Activated CD8-positive, alpha-beta memory T cell treated with anti-CD3 and anti-CD28 coated beads for 36 hours (primary cell): ENCODE measurements around the gene FHOD3. TPM values are rescaled to one million over a fixed set of nuclear protein-coding genes. Genes with fewer than 3 reads are reported as not detected.

Source experiments
- CTCF ChIA-PET: fragments of 350-600 bp; sonication (Branson Sonifier 250); formaldehyde crosslinking; loops from one replicate; lab custom pipeline; 2021; ENCODE audit warnings: antibody characterized with exemption; lab: Charles Lee
- POLR2A ChIA-PET: fragments of 350-600 bp; sonication (Branson Sonifier 250); formaldehyde crosslinking; loops from one replicate; lab custom pipeline; 2021; ENCODE audit warnings: antibody characterized with exemption; lab: Charles Lee
- total RNA-seq, 2 experiments: library from RNA; stranded (reverse); gene quantifications; one replicate each; pipeline ENCODE4 v1.2.3, GENCODE V29; 2021

The FHOD3 gene
- total RNA-seq, 2 experiments from 2014 or later, result not detected

DNA sequence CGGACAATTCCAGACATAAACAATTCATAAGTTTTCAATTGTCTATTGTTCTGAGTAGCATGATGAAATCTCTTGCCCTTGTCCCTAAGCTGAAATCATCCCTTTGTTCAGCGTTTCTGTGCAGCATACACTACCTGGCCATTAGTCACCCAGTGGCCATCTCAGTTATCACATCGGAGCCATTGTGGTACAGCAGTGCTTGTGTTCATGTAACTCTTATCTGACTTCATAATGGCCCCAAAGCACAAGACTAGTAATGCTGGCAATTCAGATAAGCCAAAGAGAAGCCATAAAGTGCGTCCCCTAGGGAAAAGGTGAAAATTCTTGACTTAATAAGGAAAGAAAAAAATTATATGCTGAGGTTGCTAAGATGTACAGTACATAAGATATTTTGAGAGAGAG is 127.2 kb downstream of the FHOD3 start:
- ChIA-PET POLR2A (no interaction called here), CTCF (no interaction called here)

DNA sequence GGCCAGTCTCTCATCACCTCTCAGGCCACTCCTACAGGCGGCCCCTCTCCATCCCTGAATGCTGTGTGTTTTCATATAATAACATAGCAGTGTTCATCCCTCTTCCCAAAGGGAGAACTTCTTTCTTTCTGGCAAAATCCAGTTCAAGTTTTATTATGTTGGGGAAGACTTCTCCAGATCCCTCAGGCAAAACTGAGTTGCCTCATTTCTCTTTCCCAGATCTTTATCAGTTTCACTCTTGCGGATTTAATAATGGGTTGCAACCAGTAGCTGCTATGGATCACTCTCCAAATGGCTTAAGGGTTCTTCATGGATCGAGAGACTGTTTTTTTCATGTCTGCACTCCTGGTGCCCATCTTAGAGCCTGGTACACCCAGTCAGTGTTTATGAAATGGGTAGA is 129.9 kb downstream of the FHOD3 start:
- CTCF ChIA-PET, result no interaction called here
- POLR2A ChIA-PET, result no interaction called here

- ChIA-PET POLR2A (no interaction called here), CTCF (no interaction called here)
These were observed 130.3 kb downstream of the FHOD3 start for GRCh38 chr18:36427831-36428230.

- POLR2A ChIA-PET, result no interaction called here
- CTCF ChIA-PET, result no interaction called here
These were observed 131.0 kb downstream of the FHOD3 start for GRCh38 chr18:36428431-36429029.

GRCh38 chr18:36432880-36433555 is 135.5 kb downstream of the FHOD3 start:
- ChIA-PET POLR2A (no interaction called here), CTCF (no interaction called here)

DNA sequence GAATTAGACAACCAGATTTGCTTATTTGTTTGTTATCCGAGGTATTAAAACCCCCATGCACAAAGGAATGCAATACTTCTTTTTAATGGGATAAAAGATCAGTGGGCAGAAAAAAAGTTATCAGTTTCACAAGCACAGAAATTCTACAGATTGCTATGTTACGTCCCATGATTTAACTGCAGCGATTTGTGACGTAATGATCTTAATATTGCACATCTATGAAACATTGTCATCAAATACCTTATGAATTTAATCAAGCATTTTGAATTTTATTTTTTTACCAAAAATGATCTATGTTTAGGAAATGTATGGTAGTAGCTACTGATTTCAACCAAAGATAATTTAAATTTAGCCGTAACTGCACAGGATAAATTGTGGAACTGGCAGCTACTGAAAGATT is 138.9 kb downstream of the FHOD3 start:
- POLR2A ChIA-PET, result no interaction called here
- CTCF ChIA-PET, result no interaction called here

GRCh38 chr18:36440614-36441013 is 143.1 kb downstream of the FHOD3 start:
- POLR2A ChIA-PET, result no interaction called here

GRCh38 chr18:36441426-36442240 is 144.1 kb downstream of the FHOD3 start:
- ChIA-PET POLR2A (no interaction called here), CTCF (interaction anchor here (0.6 kb wide), 1 partner anchor 199 kb away, joined by 3 read pairs; no protein-coding TSS in a partner anchor)

More at GRCh38 chr18:36440614-36441013, 143.1 kb downstream of the FHOD3 start:
- CTCF ChIA-PET, result no interaction called here

DNA sequence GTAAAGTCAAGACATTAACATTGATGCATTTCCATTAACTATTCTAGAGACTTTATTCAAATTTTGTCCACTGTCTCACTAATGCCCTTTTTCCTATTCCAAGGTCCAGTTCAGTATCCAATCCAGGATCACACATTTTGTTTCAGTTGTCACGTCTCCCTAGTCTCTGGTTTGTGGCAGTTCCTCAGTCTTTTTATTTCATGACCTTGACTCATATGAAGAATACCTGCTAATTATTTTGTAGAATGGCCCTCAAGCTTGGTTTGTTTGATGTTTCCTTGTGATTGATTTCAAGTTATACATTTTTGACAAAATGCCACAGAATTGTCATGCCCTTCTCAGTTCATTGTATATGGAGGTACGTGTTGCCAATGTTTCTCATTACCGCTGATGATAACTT is 145.2 kb downstream of the FHOD3 start:
- POLR2A ChIA-PET, result no interaction called here
- CTCF ChIA-PET, result no interaction called here

DNA sequence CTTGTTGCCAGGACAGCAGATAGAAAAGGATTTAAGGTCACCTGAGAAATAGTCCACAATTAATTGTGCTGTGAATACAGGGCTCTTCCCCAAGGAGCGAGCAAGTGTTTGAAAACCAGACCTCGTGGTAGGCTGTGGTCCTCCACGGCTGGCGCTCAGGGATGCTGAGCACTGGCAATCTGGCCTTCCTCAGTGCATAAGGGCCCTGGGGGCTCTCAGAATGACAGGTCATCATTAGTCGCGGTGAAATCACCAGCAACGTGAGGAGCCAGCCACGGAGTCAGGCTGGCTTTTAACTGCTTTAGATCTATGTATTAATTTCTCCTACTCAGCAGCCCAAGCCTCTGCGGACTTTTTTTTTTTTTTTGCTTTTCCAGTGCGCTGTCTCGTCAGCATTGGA is 148.5 kb downstream of the FHOD3 start:
- ChIA-PET POLR2A (no interaction called here), CTCF (no interaction called here)

- POLR2A ChIA-PET, result no interaction called here
- CTCF ChIA-PET, result no interaction called here
These were observed 151.1 kb downstream of the FHOD3 start for GRCh38 chr18:36448384-36449290.

DNA sequence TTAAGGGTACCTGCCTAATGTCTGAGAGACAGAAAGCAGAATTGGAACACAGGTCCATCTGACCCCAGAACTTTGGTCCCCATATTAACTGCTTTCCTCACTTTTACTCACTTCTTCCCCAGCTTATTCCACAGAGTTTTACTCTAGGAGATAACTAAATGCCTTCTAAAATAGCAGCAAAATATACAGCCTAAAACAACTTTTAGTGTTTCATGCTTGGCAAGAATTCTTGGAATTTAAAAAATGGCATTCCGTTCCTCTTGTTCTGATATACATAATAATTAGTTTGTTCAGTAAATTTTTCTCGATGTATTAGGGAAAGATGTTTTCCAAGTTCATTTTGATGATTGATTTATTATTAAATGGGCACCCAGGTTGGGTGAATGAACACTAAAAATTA is 151.9 kb downstream of the FHOD3 start:
- ChIA-PET CTCF (no interaction called here), POLR2A (no interaction called here)

DNA sequence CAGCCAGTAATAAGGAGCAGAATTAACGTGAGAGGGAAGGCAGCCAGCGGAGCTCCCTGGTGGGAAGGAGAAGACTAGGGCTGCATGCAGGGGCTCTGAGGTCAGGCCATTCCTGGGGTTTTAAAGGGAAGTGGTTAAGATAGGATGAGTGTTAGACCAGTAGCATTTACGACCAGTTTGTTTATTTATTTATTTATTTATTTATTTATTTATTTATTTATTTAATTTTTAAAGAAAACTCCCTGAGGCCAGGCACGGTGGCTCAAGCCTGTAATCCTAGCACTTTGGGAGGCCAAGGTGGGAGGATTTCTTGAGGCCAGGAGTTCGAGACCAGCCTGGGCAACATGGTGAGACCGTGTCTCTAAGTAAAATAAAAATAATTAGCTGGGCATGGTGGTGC is 152.8 kb downstream of the FHOD3 start:
- ChIA-PET CTCF (interaction anchor here (1.1 kb wide), 1 partner anchor 87 kb away, joined by 3 read pairs; no protein-coding TSS in a partner anchor), POLR2A (no interaction called here)

- POLR2A ChIA-PET, result no interaction called here
- CTCF ChIA-PET, result no interaction called here
These were observed 154.1 kb downstream of the FHOD3 start for GRCh38 chr18:36451454-36452251.

DNA sequence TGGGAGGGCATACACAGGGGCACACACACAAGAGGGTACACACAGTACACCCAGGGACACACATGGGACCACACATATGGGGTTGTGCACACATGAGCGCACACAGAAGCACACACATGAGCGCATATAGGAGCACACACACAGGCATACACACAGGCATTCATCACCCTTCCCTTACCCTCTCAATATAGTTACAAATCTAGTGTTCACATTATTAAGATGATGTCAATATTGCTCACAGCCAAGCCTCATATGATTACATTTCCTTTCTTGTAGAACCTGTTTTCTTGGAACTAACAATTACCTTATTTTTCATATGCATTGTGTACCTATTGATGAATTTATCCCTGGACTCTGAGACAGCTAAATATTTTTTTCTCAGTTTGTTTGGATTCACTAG is 156.7 kb downstream of the FHOD3 start:
- CTCF ChIA-PET, result no interaction called here
- POLR2A ChIA-PET, result no interaction called here

GRCh38 chr18:36454848-36455458 is 157.4 kb downstream of the FHOD3 start:
- ChIA-PET POLR2A (no interaction called here), CTCF (no interaction called here)

GRCh38 chr18:36455931-36456330 is 158.4 kb downstream of the FHOD3 start:
- ChIA-PET CTCF (no interaction called here), POLR2A (no interaction called here)

DNA sequence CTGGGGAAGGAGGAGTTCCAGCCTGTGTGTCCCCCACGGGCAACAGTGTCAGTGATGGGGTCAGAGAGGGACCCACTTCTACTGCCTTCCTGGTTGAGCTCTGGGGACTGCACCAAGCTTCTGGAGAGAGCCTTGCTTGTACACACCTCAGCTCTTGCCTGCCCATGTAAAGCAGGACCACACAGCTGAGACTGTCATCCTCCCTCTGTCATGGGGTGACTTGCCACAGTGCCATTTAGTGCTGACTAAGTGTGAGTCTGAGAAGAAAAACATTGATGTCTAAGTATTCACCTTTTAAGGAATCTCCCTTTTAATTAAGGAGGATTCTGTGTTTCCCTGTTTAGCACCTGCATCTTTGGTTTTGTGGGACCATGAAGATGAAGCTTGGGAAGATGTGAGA is 159.1 kb downstream of the FHOD3 start:
- CTCF ChIA-PET, result no interaction called here
- POLR2A ChIA-PET, result no interaction called here
